Forelimb muscle (tissue), 1 donor: ENCODE measurements around the gene EPOP. TPM values are rescaled to one million over a fixed set of nuclear protein-coding genes. Genes with fewer than 3 reads are reported as not detected.

Experiments
- DNase-seq: peaks from one replicate; pipeline ENCODE4 v3.0.0-alpha.2; 2013; ENCODE audit warnings: low read depth
- polyA plus RNA-seq: library from polyadenylated mRNA; unstranded; fragments of 120-200 nt; gene quantifications from one replicate; pipeline ENCODE4 v1.2.1, GENCODE V29; 2013; ENCODE audit not compliant: insufficient read length

EPOP gene
- polyA plus RNA-seq, 1 donor, result 0.51 TPM

DNA sequence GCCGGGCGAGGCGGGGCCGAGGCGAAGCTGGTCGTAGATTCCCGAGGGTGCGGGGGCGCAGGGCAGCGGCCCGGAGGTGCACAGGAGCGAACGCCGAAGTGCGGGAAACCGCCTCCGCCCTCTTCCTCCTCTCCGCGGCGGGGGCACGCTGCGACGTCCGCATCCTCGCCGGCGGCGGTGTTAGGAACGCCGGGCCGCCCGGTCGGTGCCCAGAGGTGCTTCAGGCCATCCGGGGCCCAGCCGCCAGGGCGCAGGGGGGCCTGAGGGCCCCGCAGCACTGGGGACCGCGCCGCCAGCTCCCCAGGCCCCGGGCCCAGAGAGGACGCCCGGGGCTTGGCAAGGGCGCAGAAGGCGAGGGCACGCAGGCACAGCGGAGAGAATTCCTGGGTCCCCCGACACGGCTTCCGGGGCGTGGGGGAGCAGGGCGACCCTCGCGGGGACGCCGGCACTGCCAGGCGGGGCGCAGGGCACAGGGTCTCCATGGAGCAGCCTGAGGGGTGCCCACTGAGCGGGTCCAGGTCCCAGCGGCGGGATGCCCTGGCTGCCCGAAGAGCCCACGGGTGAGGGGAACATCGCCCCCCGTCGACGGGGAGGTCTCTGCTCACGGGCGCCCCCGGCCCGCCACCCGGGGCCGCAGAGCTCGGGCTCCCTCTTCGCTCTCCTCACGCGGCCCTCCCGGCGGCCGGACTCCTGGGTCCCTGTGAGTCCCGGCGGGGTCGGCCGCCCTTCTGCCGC, 576 bp downstream of the EPOP start:
- DNase-seq, result no peak

- DNase-seq, result no peak
Measured at GRCh38 chr17:38673707-38674013, 1.1 kb downstream of the EPOP start.

DNA sequence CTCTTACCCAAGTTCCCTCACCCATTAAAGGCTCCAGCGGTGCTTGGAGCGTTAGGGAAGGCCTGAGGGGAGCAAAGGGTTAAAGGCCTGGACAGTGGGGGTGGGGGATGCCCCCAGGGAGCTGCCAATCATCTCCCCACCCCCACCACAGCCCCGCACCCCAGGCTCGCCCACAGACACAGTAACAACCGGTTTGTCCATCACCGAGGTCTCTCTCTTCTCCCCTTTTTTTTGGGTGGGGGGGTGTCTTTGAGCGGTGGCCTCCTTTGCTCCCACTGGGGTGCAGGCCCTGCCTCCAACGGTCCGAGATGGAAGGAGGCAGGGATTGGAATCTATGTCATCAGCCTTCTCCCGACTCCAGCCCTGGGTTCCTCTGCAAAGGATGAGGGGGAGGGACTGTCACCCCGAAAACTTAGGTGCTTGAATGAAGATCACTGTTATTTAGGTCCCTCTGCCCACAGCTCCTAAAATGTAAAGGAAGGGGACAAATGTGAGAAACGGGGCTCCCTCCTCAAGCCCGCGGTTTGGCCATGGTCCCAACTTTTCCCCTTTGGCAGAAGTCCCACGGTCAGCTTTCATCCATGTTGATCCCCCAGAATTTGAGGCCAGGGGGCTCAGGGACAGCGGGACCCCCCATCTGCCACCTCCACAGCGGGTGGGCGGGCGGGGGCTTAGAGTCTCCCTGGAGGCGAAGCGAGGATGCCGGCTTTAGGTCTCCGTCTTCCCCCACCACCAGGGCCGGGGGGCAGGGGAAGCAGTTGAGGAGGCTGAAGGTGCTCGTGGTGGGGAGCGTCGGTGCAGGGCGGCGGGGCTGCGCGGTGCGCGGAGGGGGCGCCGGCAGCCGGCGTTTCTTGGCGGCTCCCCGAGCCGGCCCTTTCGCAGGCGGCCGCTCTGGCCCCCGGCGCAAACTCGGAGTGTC, 1.7 kb downstream of the EPOP start:
- DNase-seq, result no peak

DNA sequence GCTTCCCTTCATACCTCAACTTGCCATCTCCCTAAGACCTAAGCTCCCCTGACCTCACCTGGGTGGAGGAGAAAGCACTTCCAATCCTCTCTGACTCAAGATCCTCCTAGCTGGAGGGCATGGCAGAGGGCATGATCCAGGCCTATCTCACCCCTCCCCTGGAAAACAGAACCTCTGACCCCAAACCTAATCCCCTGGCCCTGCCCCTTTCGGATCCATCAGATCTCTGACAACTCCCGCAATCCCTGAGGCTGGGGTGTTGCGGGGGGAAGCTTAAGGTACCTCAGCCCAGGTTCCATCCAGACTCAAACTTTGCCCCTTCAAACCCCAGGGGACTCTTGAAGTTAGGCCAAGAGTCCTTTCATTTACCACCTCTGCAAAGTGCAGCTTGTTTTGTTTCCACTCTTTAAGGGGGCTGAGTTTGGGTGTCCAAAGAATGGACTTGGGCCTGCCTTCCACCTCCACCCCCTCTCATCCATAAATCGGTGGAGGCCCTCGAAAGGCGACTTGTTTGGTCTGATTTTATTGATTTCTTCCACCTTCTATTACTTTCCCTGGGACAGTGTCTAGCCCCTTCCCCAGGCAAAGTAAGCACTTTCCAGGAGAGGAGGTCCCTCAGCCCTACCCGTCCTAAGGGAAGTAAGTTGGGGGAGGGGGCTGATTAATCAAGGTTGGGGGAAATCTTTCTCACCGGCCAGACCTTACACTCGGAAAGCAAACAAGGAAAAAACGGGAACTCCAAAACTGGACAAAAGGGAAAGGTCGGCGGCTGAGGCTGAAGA, 2.6 kb downstream of the EPOP start:
- no peak for DNase-seq

DNA sequence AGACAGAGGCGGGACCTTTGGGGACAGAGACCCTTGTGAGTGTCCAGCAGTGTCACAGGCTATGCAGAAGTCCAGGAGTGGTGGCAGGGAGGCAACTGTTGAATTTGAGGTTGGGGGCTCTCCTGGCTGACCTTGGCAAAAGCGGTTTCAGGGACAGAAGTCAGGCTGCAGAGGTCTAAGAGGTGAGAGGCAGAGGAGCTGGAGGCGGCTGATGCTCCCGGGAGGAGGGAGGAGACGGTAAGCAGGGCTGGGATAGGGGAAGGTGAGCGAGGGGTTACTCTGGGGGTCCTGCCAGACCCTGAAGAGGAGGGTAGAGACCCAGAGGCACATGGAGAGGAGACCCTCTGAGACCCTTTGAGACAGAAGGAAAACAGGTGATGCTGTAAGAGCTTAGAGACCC, 5.2 kb downstream of the EPOP start:
- DNase-seq, result no peak

- no peak for DNase-seq
Measured at GRCh38 chr17:38667787-38668122, 7.0 kb downstream of the EPOP start.

DNA sequence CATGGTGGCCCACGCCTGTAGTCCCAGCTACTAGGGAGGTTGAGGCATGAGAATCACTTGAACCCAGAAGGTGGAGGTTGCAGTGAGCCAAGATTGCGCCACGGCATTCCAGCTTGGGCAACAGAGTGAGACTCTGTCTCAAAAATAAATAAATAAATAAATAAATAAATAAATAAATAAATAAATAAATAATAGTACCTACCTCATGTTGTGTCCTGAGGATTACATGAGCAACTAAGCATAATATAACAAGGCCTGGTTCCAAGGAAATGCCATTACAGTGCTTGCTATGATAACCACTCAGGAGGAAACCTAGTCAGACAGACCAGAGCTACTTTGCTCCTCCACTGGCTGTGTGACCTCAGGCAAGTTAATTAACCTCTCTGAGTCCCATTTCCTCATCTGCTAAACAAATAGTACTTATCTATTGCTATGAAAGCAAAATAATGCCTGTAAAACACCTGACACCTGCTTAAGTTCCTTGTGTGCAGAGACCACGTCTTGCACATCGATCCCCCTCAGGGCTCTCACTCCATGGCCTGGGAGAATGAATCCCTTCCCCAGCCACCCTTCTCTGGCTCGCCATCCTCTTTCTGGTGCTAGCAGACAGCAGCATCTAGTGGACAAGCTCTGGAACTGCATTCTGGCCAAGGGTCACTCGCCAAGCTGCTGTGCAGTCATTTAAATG, 7.5 kb downstream of the EPOP start:
- DNase-seq, result no peak

- no peak for DNase-seq
Measured at GRCh38 chr17:38663964-38664644, 10.7 kb downstream of the EPOP start.

DNA sequence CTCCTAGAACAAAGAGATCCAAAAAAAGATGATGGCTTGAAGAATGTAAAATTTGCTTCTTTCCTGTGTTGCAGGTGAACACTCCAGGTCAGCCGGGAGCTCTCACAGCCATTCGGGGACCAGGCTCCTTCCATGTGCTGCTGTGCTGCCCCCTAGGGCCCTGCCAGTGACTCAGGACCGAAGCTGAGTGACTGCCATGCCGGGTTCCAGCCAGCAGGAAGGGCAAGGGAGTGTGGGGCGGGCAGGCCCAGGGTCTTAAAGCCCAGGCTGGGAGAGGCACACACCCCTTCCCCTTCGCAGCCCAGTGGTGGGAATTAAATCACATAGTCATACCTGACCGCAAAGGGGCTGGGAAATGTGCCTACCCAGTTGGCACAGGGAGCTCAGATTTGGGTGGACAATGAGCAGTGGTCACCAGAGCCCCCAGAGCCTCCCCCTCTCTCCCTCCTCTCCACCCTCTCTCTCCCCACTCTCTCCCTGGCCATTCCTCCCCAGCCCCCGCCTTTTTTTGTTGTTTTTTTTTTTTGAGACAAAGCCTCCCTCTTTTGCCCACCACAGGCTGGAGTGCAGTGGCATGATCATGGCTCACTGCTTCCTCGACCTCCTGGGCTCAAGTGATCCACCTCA, 11.5 kb downstream of the EPOP start:
- DNase-seq, result no peak

GRCh38 chr17:38660097-38661025, 14.4 kb downstream of the EPOP start:
- DNase-seq, result no peak

GRCh38 chr17:38659415-38659814, 15.3 kb downstream of the EPOP start:
- DNase-seq, result no peak

- no peak for DNase-seq
Measured at GRCh38 chr17:38658741-38659345, 15.9 kb downstream of the EPOP start.

DNA sequence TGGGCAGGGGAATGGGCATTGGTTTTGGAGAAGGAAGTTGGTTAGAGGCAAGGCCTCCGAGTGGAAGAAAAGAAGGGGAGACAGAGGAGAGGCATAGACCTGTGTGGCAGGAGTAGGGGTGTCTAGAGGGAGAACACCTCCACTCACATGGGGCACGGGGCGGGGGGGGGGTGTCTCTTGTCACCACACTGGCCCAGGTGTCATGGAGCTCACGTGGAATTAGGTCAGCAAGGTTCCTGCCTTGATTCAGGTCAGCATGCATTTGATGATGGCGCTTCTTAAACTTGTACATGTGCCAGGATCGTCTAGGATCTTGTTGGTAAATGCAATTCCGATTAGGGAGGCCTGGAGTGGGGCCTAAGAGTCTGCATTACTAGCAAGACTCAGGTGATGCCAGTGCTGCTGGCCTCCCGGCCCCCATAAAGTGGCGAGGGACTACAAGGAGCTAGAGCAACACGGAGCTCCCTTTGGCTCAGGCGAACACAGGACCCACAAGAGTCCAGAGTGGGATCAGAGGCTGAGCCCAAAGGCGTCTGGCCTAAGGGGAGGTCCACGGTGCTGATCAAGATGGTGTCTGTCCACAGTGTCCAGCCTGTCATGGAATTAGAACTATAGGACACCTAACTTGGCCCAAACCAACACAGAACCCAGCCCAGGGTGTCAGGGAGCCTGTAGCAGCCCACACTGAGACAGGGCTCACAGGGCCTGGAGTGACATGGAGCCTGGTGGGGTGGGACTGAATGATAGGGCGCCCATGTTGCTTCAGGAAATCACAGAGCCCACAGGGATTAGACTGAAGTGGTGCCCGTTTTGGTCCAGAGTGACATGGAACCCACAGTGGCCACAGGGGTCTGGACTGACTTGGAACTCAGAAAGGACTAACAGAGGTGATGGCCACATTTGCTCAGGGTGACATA, 16.7 kb downstream of the EPOP start:
- no peak for DNase-seq

GRCh38 chr17:38656959-38657823, 17.6 kb downstream of the EPOP start:
- no peak for DNase-seq

GRCh38 chr17:38654411-38655398, 20.1 kb downstream of the EPOP start:
- DNase-seq, result no peak

DNA sequence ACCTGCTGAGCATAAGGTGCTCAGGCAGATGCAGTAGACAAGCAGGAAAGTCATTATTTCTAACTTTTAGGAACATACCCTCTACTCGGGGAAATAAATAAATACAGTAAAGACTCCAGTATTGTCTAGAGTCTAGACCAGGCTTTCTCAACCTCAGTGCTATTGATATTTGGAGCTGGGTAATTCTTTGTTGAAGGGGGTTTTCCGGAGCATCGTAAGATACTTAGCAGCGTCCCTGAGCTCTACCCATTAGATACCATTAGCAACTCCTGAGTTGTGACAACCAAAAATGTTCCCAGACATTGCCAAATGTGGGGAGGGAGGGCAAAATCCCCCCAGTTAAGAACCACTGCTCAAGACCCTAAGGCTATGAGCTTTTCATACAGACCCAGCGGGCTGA, 21.1 kb downstream of the EPOP start:
- DNase-seq, result no peak
